GM18519 (cell line): Measurements from ENCODE around the gene GPRC5C.
"Not testable (repeated sequence)": the region's sequence is repeated elsewhere in the genome, so short reads cannot be mapped to it uniquely, and the experiment has no call there.

Experiments used
- ATAC-seq: cut with Tn5 transposase; IDR thresholded peaks from one replicate; pipeline ENCODE4 v1.9.1; 2021; ENCODE audit warnings: mild to moderate bottlenecking, moderate library complexity; ENCODE audit not compliant: unreplicated experiment, low FRiP score

Gene GPRC5C

GRCh38 chr17:74466111-74466827, 34.4 kb downstream of the GPRC5C start, which contains the start of gene CD300A:
Gene CD300A (plus strand): TSS chr17:74466634. CDS start chr17:74466704, 70 bp downstream.
- ATAC-seq: no peak

GRCh38 chr17:74466828-74467184, 34.9 kb downstream of the GPRC5C start:
- no peak for ATAC-seq

GRCh38 chr17:74467221-74467951, 35.5 kb downstream of the GPRC5C start:
- ATAC-seq: peak; percentile 59

- ATAC-seq: no peak
Observed at GRCh38 chr17:74471341-74471740, 39.5 kb downstream of the GPRC5C start.

- ATAC-seq: no peak
Observed at GRCh38 chr17:74472890-74473289, 41.0 kb downstream of the GPRC5C start.

- no peak for ATAC-seq
Observed at GRCh38 chr17:74473294-74473693, 41.4 kb downstream of the GPRC5C start.

GRCh38 chr17:74474043-74474792, 42.3 kb downstream of the GPRC5C start:
- no peak for ATAC-seq

- no peak for ATAC-seq
Observed at GRCh38 chr17:74475189-74475588, 43.3 kb downstream of the GPRC5C start.

- no peak for ATAC-seq
Observed at GRCh38 chr17:74477411-74477810, 45.5 kb downstream of the GPRC5C start.

- no peak for ATAC-seq
Observed at GRCh38 chr17:74478420-74479100, 46.7 kb downstream of the GPRC5C start.

GRCh38 chr17:74480290-74480689, 48.4 kb downstream of the GPRC5C start:
- ATAC-seq: no peak

- ATAC-seq: no peak
Observed at GRCh38 chr17:74481621-74482020, 49.7 kb downstream of the GPRC5C start.

- no peak for ATAC-seq
Observed at GRCh38 chr17:74484066-74484465, 52.2 kb downstream of the GPRC5C start.

GRCh38 chr17:74485022-74485743, 53.3 kb downstream of the GPRC5C start:
- no peak for ATAC-seq

- ATAC-seq: no peak
Observed at GRCh38 chr17:74485841-74486240, 54.0 kb downstream of the GPRC5C start.

GRCh38 chr17:74488276-74488675, 56.4 kb downstream of the GPRC5C start:
- not testable (repeated sequence) for ATAC-seq

GRCh38 chr17:74490716-74491115, 58.8 kb downstream of the GPRC5C start:
- ATAC-seq: no peak

- no peak for ATAC-seq
Observed at GRCh38 chr17:74491626-74492025, 59.7 kb downstream of the GPRC5C start.

GRCh38 chr17:74493331-74493833, 61.5 kb downstream of the GPRC5C start:
- no peak for ATAC-seq
